AG04449 (cell line): ENCODE data around the gene NAGS.

Source experiments
- CTCF ChIA-PET: fragments of 350-600 bp; formaldehyde crosslinking; extraction: SDS; loops from one replicate; lab custom pipeline; 2021; ENCODE audit warnings: antibody characterized with exemption; lab: Yijun Ruan, JAX
- POLR2A ChIA-PET: fragments of 400-600, 350-600 bp; formaldehyde crosslinking; extraction: SDS; loops from one replicate; lab custom pipeline; 2020; ENCODE audit warnings: antibody characterized with exemption, inconsistent platforms; lab: Yijun Ruan, JAX
- DNase-seq: peaks from one replicate; pipeline ENCODE4 v3.0.0-alpha.2; 2010; ENCODE audit warnings: low read depth, low spot score
- H3K4me3 ChIP-seq: 2 replicates; pipeline ENCODE4 v1.5.1; 2011; ENCODE audit warnings: low read depth, mild to moderate bottlenecking, control low read depth, low read length
- CTCF ChIP-seq: IDR thresholded peaks from one replicate; pipeline ENCODE4 v1.5.1; 2011; ENCODE audit warnings: mild to moderate bottlenecking, moderate library complexity, low read length, control low read depth, inconsistent platforms; ENCODE audit not compliant: insufficient read depth; ENCODE audit errors: missing control alignments

The NAGS gene

GRCh38 chr17:44004761-44005526 lies 522 bp downstream of the NAGS start:
- ChIA-PET POLR2A (no interaction called here), CTCF (interaction anchor here (12.4 kb wide), 1 partner anchor 62 kb away, joined by 320 read pairs; the partner anchor contains the start of gene PPY)
- peak overlapping the region; percentile 10 for H3K4me3 ChIP-seq

GRCh38 chr17:44005527-44006271 lies 1.3 kb downstream of the NAGS start:
- no peak for DNase-seq
- peak overlapping the region; percentile 55 for H3K4me3 ChIP-seq
- TF ChIP-seq CTCF, result peak; percentile 37
- ChIA-PET POLR2A (no interaction called here), CTCF (interaction anchor here (0.6 to 12.4 kb wide), 3 partner anchors 36 to 110 kb away, joined by 3 to 320 read pairs (median 14); partner anchors contain the start of gene PPY)

More at GRCh38 chr17:44004761-44005526, 522 bp downstream of the NAGS start:
- no peak for TF ChIP-seq CTCF
- no peak for DNase-seq

- CTCF ChIA-PET, result interaction anchor here (0.6 to 3.4 kb wide), 2 partner anchors 36 to 109 kb away, joined by 3 to 14 read pairs; no protein-coding TSS in a partner anchor
- no peak for TF ChIP-seq CTCF
- no peak for DNase-seq
- peak overlapping the region; percentile 55 for H3K4me3 ChIP-seq
- POLR2A ChIA-PET, result no interaction called here
Measured at GRCh38 chr17:44006272-44006597, 1.8 kb downstream of the NAGS start.

GRCh38 chr17:44006598-44007345 lies 2.4 kb downstream of the NAGS start:
- H3K4me3 ChIP-seq, result peak overlapping the region; percentile 84
- peak; percentile 71 for DNase-seq
- TF ChIP-seq CTCF, result peak; percentile 82
- ChIA-PET POLR2A (interaction anchor here (1.0 kb wide), 1 partner anchor 8 kb away, joined by 3 read pairs; no protein-coding TSS in a partner anchor), CTCF (interaction anchor here (0.6 to 3.4 kb wide), 5 partner anchors 11 to 109 kb away, joined by 3 to 17 read pairs (median 6); no protein-coding TSS in a partner anchor)

- DNase-seq, result no peak
- ChIA-PET CTCF (interaction anchor here (1.1 to 3.4 kb wide), 6 partner anchors 8 to 130 kb away, joined by 3 to 17 read pairs (median 8); no protein-coding TSS in a partner anchor), POLR2A (interaction anchor here (1.0 kb wide), 1 partner anchor 9 kb away, joined by 3 read pairs; no protein-coding TSS in a partner anchor)
- TF ChIP-seq CTCF, result no peak
- H3K4me3 ChIP-seq, result peak overlapping the region; percentile 84
Measured at GRCh38 chr17:44007346-44008204, 3.2 kb downstream of the NAGS start.
